ENCODE measurements around the gene CX3CR1. TPM values are rescaled to one million over a fixed set of nuclear protein-coding genes. Genes with fewer than 3 reads are reported as not detected.

The CX3CR1 gene
- total and polyA plus RNA-seq, 10 of the 15 experiments (the other 5 are each of a cell fraction or from before 2014, with no cell fraction given) = 0.05 to 0.53 (median 0.15) TPM

DNA sequence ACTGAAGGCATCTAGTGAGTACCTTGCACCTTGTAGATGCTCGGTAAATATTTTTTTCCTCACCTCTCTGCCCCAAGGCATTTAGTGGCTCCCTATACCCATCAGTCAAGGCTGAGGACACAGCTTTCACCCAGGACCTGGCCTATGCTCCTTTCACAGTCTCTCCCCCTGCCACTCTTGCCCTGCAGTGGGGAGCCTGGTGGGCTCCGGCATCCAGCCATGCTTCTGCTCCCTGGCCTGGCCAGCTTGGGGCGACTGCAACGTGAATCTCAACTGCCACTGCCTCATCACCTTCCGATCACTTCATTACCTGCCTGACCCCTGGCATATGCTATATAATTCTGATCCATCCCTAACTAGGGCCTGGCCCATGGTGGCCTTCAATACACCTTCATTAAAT lies 735 bp upstream of the CX3CR1 start (continued):
- TF ChIP-seq NR2F1 (conservative IDR thresholded peaks at IDR 0.05) = no peak
- no peak for TF ChIP-seq ZNF24 (IDR thresholded peaks at IDR 0.05)
- no peak for TF ChIP-seq RFX5 (IDR thresholded peaks at IDR 0.05; ENCODE audit: low read depth, low read length)

DNA sequence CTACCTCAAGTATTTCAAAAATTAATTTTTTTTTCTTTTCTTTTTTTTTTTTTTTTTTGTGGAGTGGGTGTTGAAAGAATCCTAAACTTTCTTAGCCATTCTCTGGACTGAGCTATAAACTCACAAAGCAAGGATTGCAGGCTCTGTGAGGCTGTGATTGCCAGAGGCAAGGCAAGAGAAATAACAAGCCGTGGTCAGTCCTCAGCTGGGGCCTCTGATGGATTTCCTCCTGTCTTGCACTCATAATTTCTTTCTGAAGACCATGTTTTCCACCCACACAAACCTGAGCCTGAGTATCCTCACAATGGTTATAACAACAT lies 1.3 kb downstream of the CX3CR1 start:
- CTCF ChIA-PET = interaction anchor here (0.5 to 15.5 kb wide), 6 partner anchors 9 to 1936 kb away, joined by 3 to 191 read pairs (median 4); partner anchors contain the start of gene XIRP1
- Histone ChIP-seq H3K27ac (ENCODE audit: control insufficient read depth, insufficient read depth) (no peak overlapping the region), H3K27me3 (replicated peaks in 1 of 2; ENCODE audit: control insufficient read depth in 2 of 2, insufficient read depth in 2 of 2, low read length in 1 of 2) (peaks cover 0 to 3% of the 10 kb centered on the region in 2 experiments; a peak in 1 of 4 replicates), H3K4me1 (ENCODE audit: control insufficient read depth, insufficient read depth, low read length) (peaks cover 6% of the 10 kb centered on the region), H3K79me2 (ENCODE audit: control insufficient read depth, insufficient read depth, low read length) (no peaks in the 10 kb centered on the region), H4K20me1 (ENCODE audit: control insufficient read depth, insufficient read depth) (no peaks in the 10 kb centered on the region), H2AFZ (ENCODE audit: control insufficient read depth, low read depth, low read length) (no peak overlapping the region), H3K4me3 (no peak overlapping the region), H3K9ac (ENCODE audit: control insufficient read depth, insufficient read depth, low read length) (no peak overlapping the region), H3K4me2 (ENCODE audit: control insufficient read depth, insufficient read depth) (no peak overlapping the region), H3K36me3 (ENCODE audit: control insufficient read depth in 2 of 2, insufficient read depth in 2 of 2, low read length in 1 of 2) (no peaks in the 10 kb centered on the region), H3K9me3 (replicated peaks; ENCODE audit: control insufficient read depth, insufficient read depth, low read length) (no peaks in the 10 kb centered on the region)
- RAD21 ChIA-PET (ENCODE audit: unreplicated experiment) = interaction anchor here (1.0 to 4.3 kb wide), 2 partner anchors 10 to 88 kb away, joined by 3 to 19 read pairs; no protein-coding TSS in a partner anchor
- intact Hi-C loops (cut with micrococcal nuclease; ENCODE audit: unreplicated experiment) = no loop called here
- 0% methylated on average over 1 of the region's 1 CpG for WGBS (ENCODE audit: insufficient coverage, insufficient replicate concordance, low lambda C conversion rate, missing lambda C conversion rate)
- POLR2A ChIA-PET = interaction anchor here (0.7 kb wide), 2 partner anchors 35 to 299 kb away, joined by 6 to 8 read pairs; no protein-coding TSS in a partner anchor
- FAIRE-seq (no peak), DNase-seq (ENCODE audit: low read depth, low spot score) (no peak), ATAC-seq (no peak)
- SMC1A ChIA-PET (ENCODE audit: uncharacterized antibody, unreplicated experiment) = interaction anchor here (1.2 to 20.6 kb wide), 5 partner anchors 12 to 85 kb away, joined by 3 to 648 read pairs (median 9); partner anchors contain the start of gene XIRP1
- no TSS peak for BruUV-seq (replicated peaks)
- in situ Hi-C loops (cut with MboI) = no loop called here
- TF ChIP-seq, protein P1, sequence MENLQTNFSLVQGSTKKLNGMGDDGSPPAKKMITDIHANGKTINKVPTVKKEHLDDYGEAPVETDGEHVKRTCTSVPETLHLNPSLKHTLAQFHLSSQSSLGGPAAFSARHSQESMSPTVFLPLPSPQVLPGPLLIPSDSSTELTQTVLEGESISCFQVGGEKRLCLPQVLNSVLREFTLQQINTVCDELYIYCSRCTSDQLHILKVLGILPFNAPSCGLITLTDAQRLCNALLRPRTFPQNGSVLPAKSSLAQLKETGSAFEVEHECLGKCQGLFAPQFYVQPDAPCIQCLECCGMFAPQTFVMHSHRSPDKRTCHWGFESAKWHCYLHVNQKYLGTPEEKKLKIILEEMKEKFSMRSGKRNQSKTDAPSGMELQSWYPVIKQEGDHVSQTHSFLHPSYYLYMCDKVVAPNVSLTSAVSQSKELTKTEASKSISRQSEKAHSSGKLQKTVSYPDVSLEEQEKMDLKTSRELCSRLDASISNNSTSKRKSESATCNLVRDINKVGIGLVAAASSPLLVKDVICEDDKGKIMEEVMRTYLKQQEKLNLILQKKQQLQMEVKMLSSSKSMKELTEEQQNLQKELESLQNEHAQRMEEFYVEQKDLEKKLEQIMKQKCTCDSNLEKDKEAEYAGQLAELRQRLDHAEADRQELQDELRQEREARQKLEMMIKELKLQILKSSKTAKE (IDR thresholded peaks at IDR 0.05; ENCODE audit: low read depth, poor library complexity, severe bottlenecking) = no peak
- no peak for TF ChIP-seq STAT1 (conservative IDR thresholded peaks at IDR 0.05)
- TF ChIP-seq CBX3 (IDR thresholded peaks at IDR 0.05; ENCODE audit: borderline replicate concordance, low read depth) = no peak
- TF ChIP-seq ZBED1 (IDR thresholded peaks at IDR 0.05; ENCODE audit: borderline replicate concordance) = no peak
- TF ChIP-seq, protein P2, sequence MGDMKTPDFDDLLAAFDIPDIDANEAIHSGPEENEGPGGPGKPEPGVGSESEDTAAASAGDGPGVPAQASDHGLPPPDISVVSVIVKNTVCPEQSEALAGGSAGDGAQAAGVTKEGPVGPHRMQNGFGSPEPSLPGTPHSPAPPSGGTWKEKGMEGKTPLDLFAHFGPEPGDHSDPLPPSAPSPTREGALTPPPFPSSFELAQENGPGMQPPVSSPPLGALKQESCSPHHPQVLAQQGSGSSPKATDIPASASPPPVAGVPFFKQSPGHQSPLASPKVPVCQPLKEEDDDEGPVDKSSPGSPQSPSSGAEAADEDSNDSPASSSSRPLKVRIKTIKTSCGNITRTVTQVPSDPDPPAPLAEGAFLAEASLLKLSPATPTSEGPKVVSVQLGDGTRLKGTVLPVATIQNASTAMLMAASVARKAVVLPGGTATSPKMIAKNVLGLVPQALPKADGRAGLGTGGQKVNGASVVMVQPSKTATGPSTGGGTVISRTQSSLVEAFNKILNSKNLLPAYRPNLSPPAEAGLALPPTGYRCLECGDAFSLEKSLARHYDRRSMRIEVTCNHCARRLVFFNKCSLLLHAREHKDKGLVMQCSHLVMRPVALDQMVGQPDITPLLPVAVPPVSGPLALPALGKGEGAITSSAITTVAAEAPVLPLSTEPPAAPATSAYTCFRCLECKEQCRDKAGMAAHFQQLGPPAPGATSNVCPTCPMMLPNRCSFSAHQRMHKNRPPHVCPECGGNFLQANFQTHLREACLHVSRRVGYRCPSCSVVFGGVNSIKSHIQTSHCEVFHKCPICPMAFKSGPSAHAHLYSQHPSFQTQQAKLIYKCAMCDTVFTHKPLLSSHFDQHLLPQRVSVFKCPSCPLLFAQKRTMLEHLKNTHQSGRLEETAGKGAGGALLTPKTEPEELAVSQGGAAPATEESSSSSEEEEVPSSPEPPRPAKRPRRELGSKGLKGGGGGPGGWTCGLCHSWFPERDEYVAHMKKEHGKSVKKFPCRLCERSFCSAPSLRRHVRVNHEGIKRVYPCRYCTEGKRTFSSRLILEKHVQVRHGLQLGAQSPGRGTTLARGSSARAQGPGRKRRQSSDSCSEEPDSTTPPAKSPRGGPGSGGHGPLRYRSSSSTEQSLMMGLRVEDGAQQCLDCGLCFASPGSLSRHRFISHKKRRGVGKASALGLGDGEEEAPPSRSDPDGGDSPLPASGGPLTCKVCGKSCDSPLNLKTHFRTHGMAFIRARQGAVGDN (IDR thresholded peaks at IDR 0.05) = no peak
- no peak for TF ChIP-seq POLR2AphosphoS5 (IDR thresholded peaks at IDR 0.05; ENCODE audit: low read length)
- TF ChIP-seq, protein P3, sequence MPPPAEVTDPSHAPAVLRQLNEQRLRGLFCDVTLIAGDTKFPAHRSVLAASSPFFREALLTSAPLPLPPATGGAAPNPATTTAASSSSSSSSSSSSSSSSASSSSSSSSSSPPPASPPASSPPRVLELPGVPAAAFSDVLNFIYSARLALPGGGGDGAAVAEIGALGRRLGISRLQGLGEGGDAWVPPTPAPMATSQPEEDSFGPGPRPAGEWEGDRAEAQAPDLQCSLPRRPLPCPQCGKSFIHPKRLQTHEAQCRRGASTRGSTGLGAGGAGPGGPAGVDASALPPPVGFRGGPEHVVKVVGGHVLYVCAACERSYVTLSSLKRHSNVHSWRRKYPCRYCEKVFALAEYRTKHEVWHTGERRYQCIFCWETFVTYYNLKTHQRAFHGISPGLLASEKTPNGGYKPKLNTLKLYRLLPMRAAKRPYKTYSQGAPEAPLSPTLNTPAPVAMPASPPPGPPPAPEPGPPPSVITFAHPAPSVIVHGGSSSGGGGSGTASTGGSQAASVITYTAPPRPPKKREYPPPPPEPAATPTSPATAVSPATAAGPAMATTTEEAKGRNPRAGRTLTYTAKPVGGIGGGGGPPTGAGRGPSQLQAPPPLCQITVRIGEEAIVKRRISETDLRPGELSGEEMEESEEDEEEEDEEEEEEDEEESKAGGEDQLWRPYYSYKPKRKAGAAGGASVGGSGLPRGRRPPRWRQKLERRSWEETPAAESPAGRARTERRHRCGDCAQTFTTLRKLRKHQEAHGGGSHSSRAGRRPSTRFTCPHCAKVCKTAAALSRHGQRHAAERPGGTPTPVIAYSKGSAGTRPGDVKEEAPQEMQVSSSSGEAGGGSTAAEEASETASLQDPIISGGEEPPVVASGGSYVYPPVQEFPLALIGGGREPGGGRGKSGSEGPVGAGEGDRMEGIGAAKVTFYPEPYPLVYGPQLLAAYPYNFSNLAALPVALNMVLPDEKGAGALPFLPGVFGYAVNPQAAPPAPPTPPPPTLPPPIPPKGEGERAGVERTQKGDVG (CRISPR knock-in tag; IDR thresholded peaks at IDR 0.05) = no peak
- TF ChIP-seq SMC3 (IDR thresholded peaks at IDR 0.05; ENCODE audit: borderline replicate concordance, low read length) = no peak
- TF ChIP-seq, protein P4, sequence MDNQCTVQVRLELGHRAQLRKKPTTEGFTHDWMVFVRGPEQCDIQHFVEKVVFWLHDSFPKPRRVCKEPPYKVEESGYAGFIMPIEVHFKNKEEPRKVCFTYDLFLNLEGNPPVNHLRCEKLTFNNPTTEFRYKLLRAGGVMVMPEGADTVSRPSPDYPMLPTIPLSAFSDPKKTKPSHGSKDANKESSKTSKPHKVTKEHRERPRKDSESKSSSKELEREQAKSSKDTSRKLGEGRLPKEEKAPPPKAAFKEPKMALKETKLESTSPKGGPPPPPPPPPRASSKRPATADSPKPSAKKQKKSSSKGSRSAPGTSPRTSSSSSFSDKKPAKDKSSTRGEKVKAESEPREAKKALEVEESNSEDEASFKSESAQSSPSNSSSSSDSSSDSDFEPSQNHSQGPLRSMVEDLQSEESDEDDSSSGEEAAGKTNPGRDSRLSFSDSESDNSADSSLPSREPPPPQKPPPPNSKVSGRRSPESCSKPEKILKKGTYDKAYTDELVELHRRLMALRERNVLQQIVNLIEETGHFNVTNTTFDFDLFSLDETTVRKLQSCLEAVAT (IDR thresholded peaks at IDR 0.05) = no peak
